WTC11 (cell line): ENCODE measurements around the gene FHOD1. TPM values are rescaled to one million over a fixed set of nuclear protein-coding genes. Genes with fewer than 3 reads are reported as not detected.

ENCODE experiments used
- ATF1 ChIP-seq: sonication (generic); formaldehyde crosslinking; IDR thresholded peaks from 2 replicates; pipeline ENCODE4 v1.8.1; 2023; ENCODE audit warnings: mild to moderate bottlenecking, moderate library complexity, missing genetic modification reagents
- CREB1 ChIP-seq: sonication (generic); formaldehyde crosslinking; IDR thresholded peaks from 2 replicates; pipeline ENCODE4 v1.8.0; 2023; ENCODE audit warnings: mild to moderate bottlenecking, missing genetic modification reagents
- CREM ChIP-seq: sonication (generic); formaldehyde crosslinking; IDR thresholded peaks from 2 replicates; pipeline ENCODE4 v1.8.1; 2022; ENCODE audit warnings: mild to moderate bottlenecking, missing genetic modification reagents, moderate library complexity
- FOXP1 ChIP-seq: sonication (generic); formaldehyde crosslinking; IDR thresholded peaks from 2 replicates; pipeline ENCODE4 v1.8.0; 2022; ENCODE audit warnings: missing genetic modification reagents, mild to moderate bottlenecking, moderate library complexity, borderline replicate concordance
- HMGA2 ChIP-seq: fragments of 250-450 bp; sonication (Bioruptor Pico); IDR thresholded peaks from 2 replicates; pipeline ENCODE4 v1.4.0; 2021; ENCODE audit warnings: mild to moderate bottlenecking, moderate library complexity
- JUN ChIP-seq: sonication (generic); formaldehyde crosslinking; IDR thresholded peaks from 2 replicates; pipeline ENCODE4 v1.8.0; 2023; ENCODE audit warnings: mild to moderate bottlenecking, missing genetic modification reagents
- MXD4 ChIP-seq: fragments of 250-450 bp; sonication (Bioruptor Pico); IDR thresholded peaks from 2 replicates; pipeline ENCODE4 v1.8.0; 2021; ENCODE audit warnings: mild to moderate bottlenecking, moderate library complexity, borderline replicate concordance
- MYBL2 ChIP-seq: sonication (generic); formaldehyde crosslinking; IDR thresholded peaks from 2 replicates; pipeline ENCODE4 v1.8.1; 2023; ENCODE audit warnings: mild to moderate bottlenecking, moderate library complexity, missing genetic modification reagents
- NFE2L1 ChIP-seq: sonication (generic); formaldehyde crosslinking; IDR thresholded peaks from 2 replicates; pipeline ENCODE4 v1.8.1; 2023; ENCODE audit warnings: missing genetic modification reagents
- SMAD3 ChIP-seq: sonication (generic); formaldehyde crosslinking; IDR thresholded peaks from 2 replicates; pipeline ENCODE4 v1.8.0; 2022; ENCODE audit warnings: missing genetic modification reagents, mild to moderate bottlenecking, borderline replicate concordance
- ZNF219 ChIP-seq: sonication (generic); formaldehyde crosslinking; IDR thresholded peaks from 2 replicates; pipeline ENCODE4 v1.8.0; 2023; ENCODE audit warnings: missing genetic modification reagents, mild to moderate bottlenecking, borderline replicate concordance
- ZNF232 ChIP-seq: sonication (generic); formaldehyde crosslinking; IDR thresholded peaks from 2 replicates; pipeline ENCODE4 v1.8.0; 2022; ENCODE audit warnings: mild to moderate bottlenecking, missing genetic modification reagents
- ZNF671 ChIP-seq: fragments of 250-450 bp; sonication (Bioruptor Pico); IDR thresholded peaks from 2 replicates; pipeline ENCODE4 v1.8.0; 2021; ENCODE audit warnings: mild to moderate bottlenecking
- total RNA-seq: library from RNA; stranded (reverse); gene quantifications from 3 replicates; pipeline ENCODE4 v1.2.3, GENCODE V29; 2021
- TF ChIP-seq, protein P1 (sequence below): sonication (generic); formaldehyde crosslinking; IDR thresholded peaks from 2 replicates; pipeline ENCODE4 v1.8.0; 2023; ENCODE audit warnings: missing genetic modification reagents, mild to moderate bottlenecking, borderline replicate concordance
- TF ChIP-seq, protein P2 (sequence below): sonication (generic); formaldehyde crosslinking; IDR thresholded peaks from 2 replicates; pipeline ENCODE4 v1.8.1; 2022; ENCODE audit warnings: mild to moderate bottlenecking, missing genetic modification reagents, moderate library complexity, borderline replicate concordance
- TF ChIP-seq, protein P3 (sequence below): sonication (generic); formaldehyde crosslinking; IDR thresholded peaks from 2 replicates; pipeline ENCODE4 v1.8.0; 2023; ENCODE audit warnings: missing genetic modification reagents
- TF ChIP-seq, protein P4 (sequence below): sonication (generic); formaldehyde crosslinking; IDR thresholded peaks from 2 replicates; pipeline ENCODE4 v1.8.1; 2023; ENCODE audit warnings: mild to moderate bottlenecking, missing genetic modification reagents
- TF ChIP-seq, protein P5 (sequence below): fragments of 250-450 bp; sonication (Bioruptor Pico); IDR thresholded peaks from 2 replicates; pipeline ENCODE4 v1.9.0; 2021; ENCODE audit warnings: mild to moderate bottlenecking, borderline replicate concordance
- TF ChIP-seq, protein P6 (sequence below): sonication (generic); formaldehyde crosslinking; IDR thresholded peaks from 2 replicates; pipeline ENCODE4 v1.8.1; 2023; ENCODE audit warnings: mild to moderate bottlenecking, moderate library complexity, missing genetic modification reagents
- TF ChIP-seq, protein P7 (sequence below): sonication (generic); formaldehyde crosslinking; IDR thresholded peaks from 2 replicates; pipeline ENCODE4 v1.8.1; 2022; ENCODE audit warnings: low read depth, mild to moderate bottlenecking, moderate library complexity, missing genetic modification reagents, borderline replicate concordance
- TF ChIP-seq, protein P8 (sequence below): sonication (generic); formaldehyde crosslinking; IDR thresholded peaks from 2 replicates; pipeline ENCODE4 v1.8.1; 2023; ENCODE audit warnings: mild to moderate bottlenecking, missing genetic modification reagents, moderate library complexity

Gene FHOD1
- total RNA-seq, 1 experiment from 2014 or later, result 81.3 TPM

DNA sequence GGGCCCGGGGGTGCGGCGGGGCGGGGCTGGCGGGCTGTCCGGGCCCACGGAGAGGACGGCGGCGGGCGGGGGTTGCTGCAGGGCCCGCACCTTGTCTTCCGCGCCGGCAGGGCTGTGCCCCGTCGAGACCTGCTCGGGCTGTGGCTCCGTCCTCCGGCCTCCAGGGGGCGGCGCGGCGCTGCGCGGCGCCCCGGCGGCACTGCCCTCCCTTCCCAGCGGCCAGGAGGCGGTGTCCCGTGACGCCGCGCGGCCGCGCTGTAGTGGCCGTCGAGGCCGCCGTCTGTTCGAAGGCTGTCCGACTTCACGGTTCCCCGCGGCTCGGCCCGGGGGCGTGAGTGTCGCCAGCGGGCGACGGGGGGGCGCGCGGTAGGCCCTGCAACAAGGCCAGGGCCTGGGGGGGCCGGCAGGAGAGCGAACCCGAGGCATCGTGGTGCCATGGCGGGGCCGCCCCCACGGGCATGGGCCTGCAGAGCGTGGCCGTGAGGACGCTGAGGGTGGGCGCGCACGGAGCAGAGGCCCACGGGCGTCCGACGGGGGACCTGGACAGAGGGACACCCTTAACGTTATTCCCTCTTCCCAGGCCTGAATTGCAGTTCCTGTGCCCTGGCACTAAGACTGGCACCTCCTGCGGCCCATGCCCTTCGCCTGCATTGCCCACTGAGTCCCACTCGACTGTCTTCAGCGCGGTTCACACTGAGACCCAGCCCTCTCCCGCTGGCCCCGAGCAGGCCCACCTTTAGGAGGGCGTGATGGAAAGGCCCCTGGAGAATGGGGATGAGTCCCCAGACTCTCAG lies 32.2 kb upstream of the FHOD1 start, which contains the start of gene PLEKHG4 (continued):
- TF ChIP-seq, protein P1, sequence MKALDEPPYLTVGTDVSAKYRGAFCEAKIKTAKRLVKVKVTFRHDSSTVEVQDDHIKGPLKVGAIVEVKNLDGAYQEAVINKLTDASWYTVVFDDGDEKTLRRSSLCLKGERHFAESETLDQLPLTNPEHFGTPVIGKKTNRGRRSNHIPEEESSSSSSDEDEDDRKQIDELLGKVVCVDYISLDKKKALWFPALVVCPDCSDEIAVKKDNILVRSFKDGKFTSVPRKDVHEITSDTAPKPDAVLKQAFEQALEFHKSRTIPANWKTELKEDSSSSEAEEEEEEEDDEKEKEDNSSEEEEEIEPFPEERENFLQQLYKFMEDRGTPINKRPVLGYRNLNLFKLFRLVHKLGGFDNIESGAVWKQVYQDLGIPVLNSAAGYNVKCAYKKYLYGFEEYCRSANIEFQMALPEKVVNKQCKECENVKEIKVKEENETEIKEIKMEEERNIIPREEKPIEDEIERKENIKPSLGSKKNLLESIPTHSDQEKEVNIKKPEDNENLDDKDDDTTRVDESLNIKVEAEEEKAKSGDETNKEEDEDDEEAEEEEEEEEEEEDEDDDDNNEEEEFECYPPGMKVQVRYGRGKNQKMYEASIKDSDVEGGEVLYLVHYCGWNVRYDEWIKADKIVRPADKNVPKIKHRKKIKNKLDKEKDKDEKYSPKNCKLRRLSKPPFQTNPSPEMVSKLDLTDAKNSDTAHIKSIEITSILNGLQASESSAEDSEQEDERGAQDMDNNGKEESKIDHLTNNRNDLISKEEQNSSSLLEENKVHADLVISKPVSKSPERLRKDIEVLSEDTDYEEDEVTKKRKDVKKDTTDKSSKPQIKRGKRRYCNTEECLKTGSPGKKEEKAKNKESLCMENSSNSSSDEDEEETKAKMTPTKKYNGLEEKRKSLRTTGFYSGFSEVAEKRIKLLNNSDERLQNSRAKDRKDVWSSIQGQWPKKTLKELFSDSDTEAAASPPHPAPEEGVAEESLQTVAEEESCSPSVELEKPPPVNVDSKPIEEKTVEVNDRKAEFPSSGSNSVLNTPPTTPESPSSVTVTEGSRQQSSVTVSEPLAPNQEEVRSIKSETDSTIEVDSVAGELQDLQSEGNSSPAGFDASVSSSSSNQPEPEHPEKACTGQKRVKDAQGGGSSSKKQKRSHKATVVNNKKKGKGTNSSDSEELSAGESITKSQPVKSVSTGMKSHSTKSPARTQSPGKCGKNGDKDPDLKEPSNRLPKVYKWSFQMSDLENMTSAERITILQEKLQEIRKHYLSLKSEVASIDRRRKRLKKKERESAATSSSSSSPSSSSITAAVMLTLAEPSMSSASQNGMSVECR (CRISPR knock-in tag), result peak; percentile 82; the same call in 1 of the 2 replicates
- TF ChIP-seq, protein P2, sequence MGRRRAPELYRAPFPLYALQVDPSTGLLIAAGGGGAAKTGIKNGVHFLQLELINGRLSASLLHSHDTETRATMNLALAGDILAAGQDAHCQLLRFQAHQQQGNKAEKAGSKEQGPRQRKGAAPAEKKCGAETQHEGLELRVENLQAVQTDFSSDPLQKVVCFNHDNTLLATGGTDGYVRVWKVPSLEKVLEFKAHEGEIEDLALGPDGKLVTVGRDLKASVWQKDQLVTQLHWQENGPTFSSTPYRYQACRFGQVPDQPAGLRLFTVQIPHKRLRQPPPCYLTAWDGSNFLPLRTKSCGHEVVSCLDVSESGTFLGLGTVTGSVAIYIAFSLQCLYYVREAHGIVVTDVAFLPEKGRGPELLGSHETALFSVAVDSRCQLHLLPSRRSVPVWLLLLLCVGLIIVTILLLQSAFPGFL (CRISPR knock-in tag), result 0 out of 2 replicates have a peak, but pooled peaks have one; percentile 64
- TF ChIP-seq JUN (CRISPR knock-in tag), result 0 out of 2 replicates have a peak, but pooled peaks have one; percentile 58
- peak; percentile 87 for TF ChIP-seq ATF1 (CRISPR knock-in tag)
- TF ChIP-seq MXD4, result no peak
- TF ChIP-seq, protein P3, sequence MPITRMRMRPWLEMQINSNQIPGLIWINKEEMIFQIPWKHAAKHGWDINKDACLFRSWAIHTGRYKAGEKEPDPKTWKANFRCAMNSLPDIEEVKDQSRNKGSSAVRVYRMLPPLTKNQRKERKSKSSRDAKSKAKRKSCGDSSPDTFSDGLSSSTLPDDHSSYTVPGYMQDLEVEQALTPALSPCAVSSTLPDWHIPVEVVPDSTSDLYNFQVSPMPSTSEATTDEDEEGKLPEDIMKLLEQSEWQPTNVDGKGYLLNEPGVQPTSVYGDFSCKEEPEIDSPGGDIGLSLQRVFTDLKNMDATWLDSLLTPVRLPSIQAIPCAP, result no peak
- peak; percentile 68; the same call in 1 of the 2 replicates for TF ChIP-seq CREB1 (CRISPR knock-in tag)
- TF ChIP-seq ZNF671 (CRISPR knock-in tag), result no peak
- TF ChIP-seq HMGA2 (CRISPR knock-in tag), result no peak
- TF ChIP-seq, protein P4, sequence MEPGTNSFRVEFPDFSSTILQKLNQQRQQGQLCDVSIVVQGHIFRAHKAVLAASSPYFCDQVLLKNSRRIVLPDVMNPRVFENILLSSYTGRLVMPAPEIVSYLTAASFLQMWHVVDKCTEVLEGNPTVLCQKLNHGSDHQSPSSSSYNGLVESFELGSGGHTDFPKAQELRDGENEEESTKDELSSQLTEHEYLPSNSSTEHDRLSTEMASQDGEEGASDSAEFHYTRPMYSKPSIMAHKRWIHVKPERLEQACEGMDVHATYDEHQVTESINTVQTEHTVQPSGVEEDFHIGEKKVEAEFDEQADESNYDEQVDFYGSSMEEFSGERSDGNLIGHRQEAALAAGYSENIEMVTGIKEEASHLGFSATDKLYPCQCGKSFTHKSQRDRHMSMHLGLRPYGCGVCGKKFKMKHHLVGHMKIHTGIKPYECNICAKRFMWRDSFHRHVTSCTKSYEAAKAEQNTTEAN (CRISPR knock-in tag), result peak; percentile 84; the same call in 1 of the 2 replicates
- TF ChIP-seq MYBL2 (CRISPR knock-in tag), result peak; percentile 79
- TF ChIP-seq ZNF232, result peak; percentile 92; the same call in 1 of the 2 replicates
- 0 out of 2 replicates have a peak, but pooled peaks have one; percentile 36 for TF ChIP-seq SMAD3 (CRISPR knock-in tag)
- TF ChIP-seq, protein P5, sequence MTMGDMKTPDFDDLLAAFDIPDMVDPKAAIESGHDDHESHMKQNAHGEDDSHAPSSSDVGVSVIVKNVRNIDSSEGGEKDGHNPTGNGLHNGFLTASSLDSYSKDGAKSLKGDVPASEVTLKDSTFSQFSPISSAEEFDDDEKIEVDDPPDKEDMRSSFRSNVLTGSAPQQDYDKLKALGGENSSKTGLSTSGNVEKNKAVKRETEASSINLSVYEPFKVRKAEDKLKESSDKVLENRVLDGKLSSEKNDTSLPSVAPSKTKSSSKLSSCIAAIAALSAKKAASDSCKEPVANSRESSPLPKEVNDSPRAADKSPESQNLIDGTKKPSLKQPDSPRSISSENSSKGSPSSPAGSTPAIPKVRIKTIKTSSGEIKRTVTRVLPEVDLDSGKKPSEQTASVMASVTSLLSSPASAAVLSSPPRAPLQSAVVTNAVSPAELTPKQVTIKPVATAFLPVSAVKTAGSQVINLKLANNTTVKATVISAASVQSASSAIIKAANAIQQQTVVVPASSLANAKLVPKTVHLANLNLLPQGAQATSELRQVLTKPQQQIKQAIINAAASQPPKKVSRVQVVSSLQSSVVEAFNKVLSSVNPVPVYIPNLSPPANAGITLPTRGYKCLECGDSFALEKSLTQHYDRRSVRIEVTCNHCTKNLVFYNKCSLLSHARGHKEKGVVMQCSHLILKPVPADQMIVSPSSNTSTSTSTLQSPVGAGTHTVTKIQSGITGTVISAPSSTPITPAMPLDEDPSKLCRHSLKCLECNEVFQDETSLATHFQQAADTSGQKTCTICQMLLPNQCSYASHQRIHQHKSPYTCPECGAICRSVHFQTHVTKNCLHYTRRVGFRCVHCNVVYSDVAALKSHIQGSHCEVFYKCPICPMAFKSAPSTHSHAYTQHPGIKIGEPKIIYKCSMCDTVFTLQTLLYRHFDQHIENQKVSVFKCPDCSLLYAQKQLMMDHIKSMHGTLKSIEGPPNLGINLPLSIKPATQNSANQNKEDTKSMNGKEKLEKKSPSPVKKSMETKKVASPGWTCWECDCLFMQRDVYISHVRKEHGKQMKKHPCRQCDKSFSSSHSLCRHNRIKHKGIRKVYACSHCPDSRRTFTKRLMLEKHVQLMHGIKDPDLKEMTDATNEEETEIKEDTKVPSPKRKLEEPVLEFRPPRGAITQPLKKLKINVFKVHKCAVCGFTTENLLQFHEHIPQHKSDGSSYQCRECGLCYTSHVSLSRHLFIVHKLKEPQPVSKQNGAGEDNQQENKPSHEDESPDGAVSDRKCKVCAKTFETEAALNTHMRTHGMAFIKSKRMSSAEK (CRISPR knock-in tag), result no peak
- peak; percentile 81 for TF ChIP-seq NFE2L1 (CRISPR knock-in tag)
- peak; percentile 80 for TF ChIP-seq CREM (CRISPR knock-in tag)
- TF ChIP-seq FOXP1 (CRISPR knock-in tag), result peak; percentile 97
- TF ChIP-seq, protein P6, sequence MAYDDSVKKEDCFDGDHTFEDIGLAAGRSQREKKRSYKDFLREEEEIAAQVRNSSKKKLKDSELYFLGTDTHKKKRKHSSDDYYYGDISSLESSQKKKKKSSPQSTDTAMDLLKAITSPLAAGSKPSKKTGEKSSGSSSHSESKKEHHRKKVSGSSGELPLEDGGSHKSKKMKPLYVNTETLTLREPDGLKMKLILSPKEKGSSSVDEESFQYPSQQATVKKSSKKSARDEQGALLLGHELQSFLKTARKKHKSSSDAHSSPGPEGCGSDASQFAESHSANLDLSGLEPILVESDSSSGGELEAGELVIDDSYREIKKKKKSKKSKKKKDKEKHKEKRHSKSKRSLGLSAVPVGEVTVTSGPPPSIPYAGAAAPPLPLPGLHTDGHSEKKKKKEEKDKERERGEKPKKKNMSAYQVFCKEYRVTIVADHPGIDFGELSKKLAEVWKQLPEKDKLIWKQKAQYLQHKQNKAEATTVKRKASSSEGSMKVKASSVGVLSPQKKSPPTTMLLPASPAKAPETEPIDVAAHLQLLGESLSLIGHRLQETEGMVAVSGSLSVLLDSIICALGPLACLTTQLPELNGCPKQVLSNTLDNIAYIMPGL (CRISPR knock-in tag), result peak; percentile 98
- TF ChIP-seq, protein P7, sequence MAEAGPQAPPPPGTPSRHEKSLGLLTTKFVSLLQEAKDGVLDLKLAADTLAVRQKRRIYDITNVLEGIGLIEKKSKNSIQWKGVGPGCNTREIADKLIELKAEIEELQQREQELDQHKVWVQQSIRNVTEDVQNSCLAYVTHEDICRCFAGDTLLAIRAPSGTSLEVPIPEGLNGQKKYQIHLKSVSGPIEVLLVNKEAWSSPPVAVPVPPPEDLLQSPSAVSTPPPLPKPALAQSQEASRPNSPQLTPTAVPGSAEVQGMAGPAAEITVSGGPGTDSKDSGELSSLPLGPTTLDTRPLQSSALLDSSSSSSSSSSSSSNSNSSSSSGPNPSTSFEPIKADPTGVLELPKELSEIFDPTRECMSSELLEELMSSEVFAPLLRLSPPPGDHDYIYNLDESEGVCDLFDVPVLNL, result peak; percentile 72; the same call in 1 of the 2 replicates
- TF ChIP-seq, protein P8, sequence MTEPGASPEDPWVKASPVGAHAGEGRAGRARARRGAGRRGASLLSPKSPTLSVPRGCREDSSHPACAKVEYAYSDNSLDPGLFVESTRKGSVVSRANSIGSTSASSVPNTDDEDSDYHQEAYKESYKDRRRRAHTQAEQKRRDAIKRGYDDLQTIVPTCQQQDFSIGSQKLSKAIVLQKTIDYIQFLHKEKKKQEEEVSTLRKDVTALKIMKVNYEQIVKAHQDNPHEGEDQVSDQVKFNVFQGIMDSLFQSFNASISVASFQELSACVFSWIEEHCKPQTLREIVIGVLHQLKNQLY (CRISPR knock-in tag), result 0 out of 2 replicates have a peak, but pooled peaks have one; percentile 87
- TF ChIP-seq ZNF219, result 0 out of 2 replicates have a peak, but pooled peaks have one; percentile 65
